Measurements from ENCODE around the gene KDM1A. TPM values are rescaled to one million over a fixed set of nuclear protein-coding genes. Genes with fewer than 3 reads are reported as not detected.

The KDM1A gene
- total and polyA plus RNA-seq, 10 of the 15 experiments (the other 5 are each of a cell fraction or from before 2014, with no cell fraction given) = 39.2 to 118 (median 98.9) TPM

- in situ Hi-C loops (cut with MboI) = no loop called here
Observed at GRCh38 chr1:23021834-23022233, 2.6 kb downstream of the KDM1A start.

More at GRCh38 chr1:23021834-23022233, 2.6 kb downstream of the KDM1A start:
- ChIA-PET CTCF (interaction anchor here (0.6 to 1.3 kb wide), 2 partner anchors 9 to 98 kb away, joined by 3 to 9 read pairs; no protein-coding TSS in a partner anchor), SMC1A (ENCODE audit: uncharacterized antibody, unreplicated experiment) (no interaction called here), POLR2A (interaction anchor here (0.7 kb wide), 1 partner anchor 183 kb away, joined by 4 read pairs; no protein-coding TSS in a partner anchor), RAD21 (ENCODE audit: unreplicated experiment) (no interaction called here)
- peak overlapping the region; percentile 69 for H3K4me3 ChIP-seq
- H3K9ac ChIP-seq (ENCODE audit: control insufficient read depth, insufficient read depth, low read length) = no peak overlapping the region
- H3K4me1 ChIP-seq (ENCODE audit: control insufficient read depth, insufficient read depth, low read length) = peaks cover 7% of the 10 kb centered on the region; the same call in 1 of the 2 replicates
- H4K20me1 ChIP-seq (ENCODE audit: control insufficient read depth, insufficient read depth) = no peaks in the 10 kb centered on the region
- ATAC-seq (no peak), FAIRE-seq (no peak), DNase-seq (ENCODE audit: low read depth, low spot score) (no peak)
- TF ChIP-seq DPF2 (IDR thresholded peaks at IDR 0.05) (no peak), FOS (IDR thresholded peaks at IDR 0.05; ENCODE audit: borderline replicate concordance, extremely low read depth, insufficient read length) (no peak), CREB1 (IDR thresholded peaks at IDR 0.05; ENCODE audit: low read depth) (no peak), ASH2L (IDR thresholded peaks at IDR 0.05; ENCODE audit: borderline replicate concordance, low read depth) (no peak), HDGF (IDR thresholded peaks at IDR 0.05) (no peak), CHD4 (IDR thresholded peaks at IDR 0.05) (no peak), BRCA1 (IDR thresholded peaks at IDR 0.05; ENCODE audit: low read depth, low read length) (no peak), ZNF207 (IDR thresholded peaks at IDR 0.05; ENCODE audit: borderline replicate concordance) (no peak), PRDM15 (CRISPR knock-in tag; IDR thresholded peaks at IDR 0.05) (no peak), E4F1 (IDR thresholded peaks at IDR 0.05; ENCODE audit: borderline replicate concordance, partially characterized antibody) (no peak)
- H2AFZ ChIP-seq (ENCODE audit: control insufficient read depth, low read depth, low read length) = no peak overlapping the region
- H3K79me2 ChIP-seq (ENCODE audit: control insufficient read depth, insufficient read depth, low read length) = peaks cover 74% of the 10 kb centered on the region
- BruUV-seq (replicated peaks) = no TSS peak
- H3K4me2 ChIP-seq (ENCODE audit: control insufficient read depth, insufficient read depth) = peak overlapping the region; percentile 94
- no peak overlapping the region; the same call in 1 of the 2 replicates for H3K27ac ChIP-seq (ENCODE audit: control insufficient read depth, insufficient read depth)
- no peaks in the 10 kb centered on the region for H3K36me3 ChIP-seq (ENCODE audit: control insufficient read depth in 2 of 2, insufficient read depth in 2 of 2, low read length in 1 of 2)
- intact Hi-C loops (cut with micrococcal nuclease; ENCODE audit: unreplicated experiment) = no loop called here
- H3K9me3 ChIP-seq (replicated peaks; ENCODE audit: control insufficient read depth, insufficient read depth, low read length) = no peaks in the 10 kb centered on the region; the same call in 1 of the 3 replicates
- WGBS (ENCODE audit: insufficient coverage, insufficient replicate concordance, low lambda C conversion rate, missing lambda C conversion rate) = 78% methylated on average over 2 of the region's 2 CpGs
- H3K27me3 ChIP-seq (replicated peaks in 1 of 2; ENCODE audit: control insufficient read depth in 2 of 2, insufficient read depth in 2 of 2, low read length in 1 of 2) = no peaks in the 10 kb centered on the region

Data from GM12878 (cell line).